ENCODE results near the gene RPEL1.
"Not testable (repeated sequence)": the region's sequence is repeated elsewhere in the genome, so short reads cannot be mapped to it uniquely, and the experiment has no call there.

Gene RPEL1

DNA sequence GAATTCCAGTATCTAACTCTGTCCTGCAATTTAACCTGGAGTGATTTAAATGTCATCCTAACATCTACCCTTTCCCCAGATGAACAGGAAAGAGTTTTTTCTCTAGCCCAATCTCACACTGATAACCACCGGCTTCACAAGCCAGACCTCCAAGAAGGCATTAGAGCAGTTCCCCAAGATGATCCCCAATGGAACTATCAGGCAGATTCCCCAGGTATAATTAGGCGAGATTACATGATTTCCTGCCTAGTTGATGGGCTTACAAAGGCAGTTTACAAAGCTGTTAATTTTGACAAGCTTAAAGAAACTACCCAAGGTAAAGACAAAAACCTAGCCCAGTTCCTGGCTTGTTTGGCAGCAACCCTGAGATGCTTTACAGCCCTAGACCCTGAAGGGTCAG is 38.5 kb upstream of the RPEL1 start:
- Histone ChIP-seq H3K27me3 (ENCODE audit: control insufficient read depth, insufficient read depth, low read length) (no peaks in the 10 kb centered on the region), H3K9ac (ENCODE audit: low read length) (peak overlapping the region; percentile 92), H3K9me3 (ENCODE audit: control insufficient read depth, insufficient read depth, low read depth, low read length) (peaks cover 41% of the 10 kb centered on the region), H3K4me3 (ENCODE audit: low read depth, low read length) (peak overlapping the region; percentile 34; the same call in 1 of the 2 replicates), H3K27ac (ENCODE audit: low read depth, low read length) (no peak overlapping the region; the same call in 1 of the 2 replicates), H3K36me3 (ENCODE audit: control insufficient read depth, insufficient read depth, low read length) (peaks cover 40% of the 10 kb centered on the region; the same call in 1 of the 2 replicates), H3K4me1 (ENCODE audit: control insufficient read depth, insufficient read depth, low read length) (peaks cover 29% of the 10 kb centered on the region)

DNA sequence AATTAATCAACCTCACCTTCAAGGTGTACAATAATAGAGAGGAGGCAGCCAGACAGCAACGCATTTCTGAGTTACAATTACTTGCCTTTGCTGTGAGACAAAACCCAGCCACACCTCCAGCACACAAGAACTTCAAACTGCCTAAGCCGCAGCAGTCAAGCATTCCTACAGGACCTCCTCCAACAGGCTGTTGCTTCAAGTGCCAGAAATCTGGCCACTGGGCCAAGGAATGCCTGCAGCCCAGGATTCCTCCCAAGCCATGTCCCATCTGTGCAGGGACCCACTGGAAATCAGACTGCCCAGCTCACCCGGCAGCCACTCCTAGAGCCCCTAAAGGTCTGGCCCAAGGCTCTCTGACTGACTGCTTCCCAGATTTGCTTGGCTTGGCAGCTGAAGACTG is 38.0 kb upstream of the RPEL1 start:
- H3K27me3 ChIP-seq (ENCODE audit: control insufficient read depth, insufficient read depth, low read length); H3K4me3 ChIP-seq (ENCODE audit: low read depth, low read length); H3K27ac ChIP-seq (ENCODE audit: low read depth, low read length); H3K9ac ChIP-seq (ENCODE audit: low read length): not testable (repeated sequence)
- H3K9me3 ChIP-seq (ENCODE audit: control insufficient read depth, insufficient read depth, low read depth, low read length): peaks cover 46% of the 10 kb centered on the region
- H3K36me3 ChIP-seq (ENCODE audit: control insufficient read depth, insufficient read depth, low read length): peaks cover 45% of the 10 kb centered on the region; the same call in 1 of the 2 replicates
- peaks cover 24% of the 10 kb centered on the region for H3K4me1 ChIP-seq (ENCODE audit: control insufficient read depth, insufficient read depth, low read length)

DNA sequence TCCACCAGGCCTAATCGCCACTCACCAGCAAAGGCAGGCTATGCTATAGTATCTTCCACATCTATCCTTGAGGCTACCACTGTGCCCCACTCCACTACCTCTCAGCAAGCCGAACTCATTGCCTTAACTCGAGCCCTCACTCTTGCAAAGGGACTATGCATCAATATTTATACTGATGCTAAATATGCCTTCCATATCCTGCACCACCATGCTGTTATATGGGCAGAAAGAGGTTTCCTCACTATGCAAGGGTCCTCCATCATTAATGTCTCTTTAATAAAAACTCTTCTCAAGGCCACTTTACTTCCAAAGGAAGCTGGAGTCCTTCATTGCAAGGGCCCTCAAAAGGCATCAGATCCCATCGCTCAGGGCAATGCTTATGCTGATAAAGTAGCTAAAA is 35.4 kb upstream of the RPEL1 start:
- H3K9me3 ChIP-seq (ENCODE audit: control insufficient read depth, insufficient read depth, low read depth, low read length): peaks cover 56% of the 10 kb centered on the region
- H3K4me3 ChIP-seq (ENCODE audit: low read depth, low read length); H3K9ac ChIP-seq (ENCODE audit: low read length); H3K4me1 ChIP-seq (ENCODE audit: control insufficient read depth, insufficient read depth, low read length); H3K27me3 ChIP-seq (ENCODE audit: control insufficient read depth, insufficient read depth, low read length); H3K27ac ChIP-seq (ENCODE audit: low read depth, low read length): not testable (repeated sequence)
- H3K36me3 ChIP-seq (ENCODE audit: control insufficient read depth, insufficient read depth, low read length): peaks cover 59% of the 10 kb centered on the region; the same call in 1 of the 2 replicates

- Histone ChIP-seq H3K27me3 (ENCODE audit: control insufficient read depth, insufficient read depth, low read length) (no peaks in the 10 kb centered on the region), H3K9ac (ENCODE audit: low read length) (no peak overlapping the region), H3K9me3 (ENCODE audit: control insufficient read depth, insufficient read depth, low read depth, low read length) (peaks cover 39% of the 10 kb centered on the region), H3K27ac (ENCODE audit: low read depth, low read length) (no peak overlapping the region), H3K36me3 (ENCODE audit: control insufficient read depth, insufficient read depth, low read length) (peaks cover 38% of the 10 kb centered on the region; the same call in 1 of the 2 replicates), H3K4me3 (ENCODE audit: low read depth, low read length) (no peak overlapping the region), H3K4me1 (ENCODE audit: control insufficient read depth, insufficient read depth, low read length) (0 out of 2 replicates have a peak, but pooled peaks cover 3% of the 10 kb centered on the region)
Measured at GRCh38 chr10:103215601-103216000, 30.1 kb upstream of the RPEL1 start.

GRCh38 chr10:103216362-103216761 is 29.3 kb upstream of the RPEL1 start:
- H3K4me3 ChIP-seq (ENCODE audit: low read depth, low read length); H3K27me3 ChIP-seq (ENCODE audit: control insufficient read depth, insufficient read depth, low read length); H3K27ac ChIP-seq (ENCODE audit: low read depth, low read length); H3K4me1 ChIP-seq (ENCODE audit: control insufficient read depth, insufficient read depth, low read length): not testable (repeated sequence)
- Histone ChIP-seq H3K9ac (ENCODE audit: low read length) (peak overlapping the region; percentile 38), H3K9me3 (ENCODE audit: control insufficient read depth, insufficient read depth, low read depth, low read length) (peaks cover 44% of the 10 kb centered on the region), H3K36me3 (ENCODE audit: control insufficient read depth, insufficient read depth, low read length) (peaks cover 32% of the 10 kb centered on the region; the same call in 1 of the 2 replicates)

GRCh38 chr10:103224133-103224532 is 21.6 kb upstream of the RPEL1 start:
- Histone ChIP-seq H3K4me3 (ENCODE audit: low read depth, low read length) (no peak overlapping the region), H3K36me3 (ENCODE audit: control insufficient read depth, insufficient read depth, low read length) (no peaks in the 10 kb centered on the region), H3K27ac (ENCODE audit: low read depth, low read length) (no peak overlapping the region), H3K9me3 (ENCODE audit: control insufficient read depth, insufficient read depth, low read depth, low read length) (peaks cover 42% of the 10 kb centered on the region), H3K9ac (ENCODE audit: low read length) (no peak overlapping the region), H3K27me3 (ENCODE audit: control insufficient read depth, insufficient read depth, low read length) (no peaks in the 10 kb centered on the region), H3K4me1 (ENCODE audit: control insufficient read depth, insufficient read depth, low read length) (no peaks in the 10 kb centered on the region)

GRCh38 chr10:103224721-103225120 is 21.0 kb upstream of the RPEL1 start:
- H3K4me3 ChIP-seq (ENCODE audit: low read depth, low read length); H3K27ac ChIP-seq (ENCODE audit: low read depth, low read length); H3K9ac ChIP-seq (ENCODE audit: low read length); H3K36me3 ChIP-seq (ENCODE audit: control insufficient read depth, insufficient read depth, low read length); H3K27me3 ChIP-seq (ENCODE audit: control insufficient read depth, insufficient read depth, low read length); H3K4me1 ChIP-seq (ENCODE audit: control insufficient read depth, insufficient read depth, low read length): not testable (repeated sequence)
- H3K9me3 ChIP-seq (ENCODE audit: control insufficient read depth, insufficient read depth, low read depth, low read length): peaks cover 41% of the 10 kb centered on the region

- Histone ChIP-seq H3K4me3 (ENCODE audit: low read depth, low read length) (no peak overlapping the region), H3K27me3 (ENCODE audit: control insufficient read depth, insufficient read depth, low read length) (no peaks in the 10 kb centered on the region), H3K9me3 (ENCODE audit: control insufficient read depth, insufficient read depth, low read depth, low read length) (peaks cover 36% of the 10 kb centered on the region), H3K4me1 (ENCODE audit: control insufficient read depth, insufficient read depth, low read length) (peaks cover 7% of the 10 kb centered on the region), H3K27ac (ENCODE audit: low read depth, low read length) (no peak overlapping the region), H3K9ac (ENCODE audit: low read length) (no peak overlapping the region), H3K36me3 (ENCODE audit: control insufficient read depth, insufficient read depth, low read length) (no peaks in the 10 kb centered on the region)
Measured at GRCh38 chr10:103225939-103226338, 19.7 kb upstream of the RPEL1 start.

- Histone ChIP-seq H3K36me3 (ENCODE audit: control insufficient read depth, insufficient read depth, low read length) (no peaks in the 10 kb centered on the region), H3K4me1 (ENCODE audit: control insufficient read depth, insufficient read depth, low read length) (peaks cover 20% of the 10 kb centered on the region), H3K4me3 (ENCODE audit: low read depth, low read length) (no peak overlapping the region), H3K27me3 (ENCODE audit: control insufficient read depth, insufficient read depth, low read length) (no peaks in the 10 kb centered on the region), H3K9me3 (ENCODE audit: control insufficient read depth, insufficient read depth, low read depth, low read length) (peaks cover 25% of the 10 kb centered on the region), H3K27ac (ENCODE audit: low read depth, low read length) (no peak overlapping the region), H3K9ac (ENCODE audit: low read length) (no peak overlapping the region)
Measured at GRCh38 chr10:103227416-103227815, 18.3 kb upstream of the RPEL1 start.

GRCh38 chr10:103231047-103231551 is 14.6 kb upstream of the RPEL1 start:
- peak overlapping the region; percentile 61 for H3K9ac ChIP-seq (ENCODE audit: low read length)
- H3K9me3 ChIP-seq (ENCODE audit: control insufficient read depth, insufficient read depth, low read depth, low read length): 0 out of 2 replicates have a peak, but pooled peaks cover 3% of the 10 kb centered on the region
- H3K36me3 ChIP-seq (ENCODE audit: control insufficient read depth, insufficient read depth, low read length): no peaks in the 10 kb centered on the region
- peaks cover 24% of the 10 kb centered on the region for H3K4me1 ChIP-seq (ENCODE audit: control insufficient read depth, insufficient read depth, low read length)
- no peaks in the 10 kb centered on the region for H3K27me3 ChIP-seq (ENCODE audit: control insufficient read depth, insufficient read depth, low read length)
- H3K27ac ChIP-seq (ENCODE audit: low read depth, low read length): peak overlapping the region; percentile 88
- no peak overlapping the region for H3K4me3 ChIP-seq (ENCODE audit: low read depth, low read length)

DNA sequence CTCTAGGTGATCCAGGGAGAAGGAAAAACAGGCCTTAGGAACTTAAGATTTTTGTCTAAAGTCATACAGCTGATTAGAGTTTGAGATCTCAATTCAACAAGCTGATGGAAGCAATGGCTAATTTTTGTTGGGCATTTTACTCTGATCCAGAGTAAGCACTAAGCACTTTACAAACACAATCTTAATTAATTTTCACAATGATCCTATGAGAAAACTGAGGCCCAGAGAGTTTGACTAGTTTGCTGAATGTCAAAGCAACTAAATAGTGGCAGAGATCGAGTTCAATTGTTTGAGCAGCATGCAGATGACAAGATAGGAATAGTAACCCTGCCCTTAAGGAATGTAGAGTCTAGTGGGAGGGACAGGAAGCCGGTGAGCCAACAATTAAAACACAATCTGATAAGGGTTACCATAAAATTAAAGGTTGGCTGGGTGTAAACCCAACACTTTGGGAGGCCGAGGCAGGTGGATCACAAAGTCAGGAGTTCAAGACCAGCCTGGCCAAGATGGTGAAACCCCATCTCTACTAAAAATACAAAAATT is 13.5 kb upstream of the RPEL1 start:
- no peaks in the 10 kb centered on the region for H3K9me3 ChIP-seq (ENCODE audit: control insufficient read depth, insufficient read depth, low read depth, low read length)
- peaks cover 24% of the 10 kb centered on the region for H3K4me1 ChIP-seq (ENCODE audit: control insufficient read depth, insufficient read depth, low read length)
- no peaks in the 10 kb centered on the region for H3K36me3 ChIP-seq (ENCODE audit: control insufficient read depth, insufficient read depth, low read length)
- H3K9ac ChIP-seq (ENCODE audit: low read length): peak overlapping the region; percentile 52
- no peak overlapping the region for H3K4me3 ChIP-seq (ENCODE audit: low read depth, low read length)
- H3K27ac ChIP-seq (ENCODE audit: low read depth, low read length): peak overlapping the region; percentile 88
- H3K27me3 ChIP-seq (ENCODE audit: control insufficient read depth, insufficient read depth, low read length): no peaks in the 10 kb centered on the region

Data from HUES6 (cell line).